RWPE2 (cell line): Measurements from ENCODE around the gene SUGCT.

Experiments used
- ATAC-seq: fragments of 200-7000 bp; cut with Tn5 transposase; 3 replicates; pipeline ENCODE4 v1.9.1; 2021; ENCODE audit warnings: low read depth
- DNase-seq: peaks from one replicate; pipeline ENCODE4 v3.0.0-alpha.2; 2020; ENCODE audit warnings: low spot score
- H3K27ac ChIP-seq: fragments of 450-650 bp; 2 replicates; pipeline ENCODE4 v1.5.1; 2017; ENCODE audit warnings: mild to moderate bottlenecking; ENCODE audit not compliant: poor library complexity, severe bottlenecking
- H3K27me3 ChIP-seq: fragments of 250-450 bp; sonication (Bioruptor Pico); 2 replicates; pipeline ENCODE4 v1.5.1; 2021; ENCODE audit warnings: mild to moderate bottlenecking, moderate library complexity; ENCODE audit not compliant: insufficient read depth, poor library complexity, severe bottlenecking
- H3K36me3 ChIP-seq: fragments of 250-450 bp; sonication (Bioruptor Pico); 2 replicates; pipeline ENCODE4 v1.5.1; 2020; ENCODE audit warnings: low read depth, mild to moderate bottlenecking, moderate library complexity
- H3K4me1 ChIP-seq: fragments of 250-450 bp; sonication (Bioruptor Pico); 2 replicates; pipeline ENCODE4 v1.5.1; 2021; ENCODE audit warnings: mild to moderate bottlenecking, moderate library complexity; ENCODE audit not compliant: insufficient read depth, poor library complexity, severe bottlenecking
- H3K4me3 ChIP-seq: fragments of 250-450 bp; sonication (Bioruptor Pico); 2 replicates; pipeline ENCODE4 v1.5.1; 2021; ENCODE audit warnings: mild to moderate bottlenecking, moderate library complexity; ENCODE audit not compliant: severe bottlenecking
- H3K9me3 ChIP-seq: fragments of 250-450 bp; sonication (Bioruptor Pico); 2 replicates; pipeline ENCODE4 v1.5.1; 2021; ENCODE audit warnings: mild to moderate bottlenecking, moderate library complexity; ENCODE audit not compliant: severe bottlenecking
- CTCF ChIP-seq: fragments of 450-650 bp; IDR thresholded peaks from one replicate; pipeline ENCODE4 v1.5.1; 2017; ENCODE audit warnings: mild to moderate bottlenecking, moderate library complexity; ENCODE audit not compliant: poor library complexity, severe bottlenecking

SUGCT gene

GRCh38 chr7:40316176-40316575, 181.4 kb downstream of the SUGCT start:
- ATAC-seq (no peak), DNase-seq (no peak)
- H3K27ac ChIP-seq, result no peak overlapping the region
- TF ChIP-seq CTCF, result no peak
- no peaks in the 10 kb centered on the region for H3K9me3 ChIP-seq
- H3K27me3 ChIP-seq, result no peaks in the 10 kb centered on the region
- H3K36me3 ChIP-seq, result no peaks in the 10 kb centered on the region
- H3K4me3 ChIP-seq, result no peak overlapping the region
- no peaks in the 10 kb centered on the region for H3K4me1 ChIP-seq

- DNase-seq (no peak), ATAC-seq (no peak)
- H3K4me3 ChIP-seq, result no peak overlapping the region
- H3K27ac ChIP-seq, result no peak overlapping the region
- no peaks in the 10 kb centered on the region for H3K36me3 ChIP-seq
- H3K9me3 ChIP-seq, result no peaks in the 10 kb centered on the region
- no peaks in the 10 kb centered on the region for H3K4me1 ChIP-seq
- TF ChIP-seq CTCF, result no peak
- H3K27me3 ChIP-seq, result no peaks in the 10 kb centered on the region
These were observed 190.1 kb downstream of the SUGCT start for GRCh38 chr7:40324914-40325313.

- H3K4me1 ChIP-seq, result no peaks in the 10 kb centered on the region
- no peak overlapping the region for H3K27ac ChIP-seq
- ATAC-seq, result no peak
- no peaks in the 10 kb centered on the region for H3K9me3 ChIP-seq
- no peak for TF ChIP-seq CTCF
- no peak for DNase-seq
- no peak overlapping the region for H3K4me3 ChIP-seq
- no peaks in the 10 kb centered on the region for H3K36me3 ChIP-seq
- no peaks in the 10 kb centered on the region for H3K27me3 ChIP-seq
These were observed 192.3 kb downstream of the SUGCT start for GRCh38 chr7:40327113-40327512.

- ATAC-seq (no peak), DNase-seq (no peak)
- no peak for TF ChIP-seq CTCF
- Histone ChIP-seq H3K36me3 (no peaks in the 10 kb centered on the region), H3K27me3 (no peaks in the 10 kb centered on the region), H3K4me3 (no peak overlapping the region), H3K27ac (no peak overlapping the region), H3K9me3 (no peaks in the 10 kb centered on the region), H3K4me1 (no peaks in the 10 kb centered on the region)
These were observed 193.1 kb downstream of the SUGCT start for GRCh38 chr7:40327873-40328272.

- H3K27ac ChIP-seq, result no peak overlapping the region
- no peak for DNase-seq
- ATAC-seq, result 0 out of 3 replicates have a peak, but pooled peaks have one; percentile 40
- peak; percentile 84 for TF ChIP-seq CTCF
- H3K4me1 ChIP-seq, result no peaks in the 10 kb centered on the region
- no peak overlapping the region for H3K4me3 ChIP-seq
- H3K9me3 ChIP-seq, result no peaks in the 10 kb centered on the region
- no peaks in the 10 kb centered on the region for H3K36me3 ChIP-seq
- H3K27me3 ChIP-seq, result no peaks in the 10 kb centered on the region
These were observed 194.9 kb downstream of the SUGCT start for GRCh38 chr7:40329601-40330153.
